Measurements from ENCODE around the gene FBF1.

Gene FBF1

GRCh38 chr17:75913537-75914210 lies 27.2 kb downstream of the FBF1 start:
- no peak for DNase-seq

- no peak for DNase-seq
Observed at GRCh38 chr17:75910699-75911098, 30.1 kb downstream of the FBF1 start.

GRCh38 chr17:75909812-75910274 lies 31.0 kb downstream of the FBF1 start:
- no peak for DNase-seq

GRCh38 chr17:75909051-75909811 lies 31.6 kb downstream of the FBF1 start:
- no peak for DNase-seq

- DNase-seq = no peak
Observed at GRCh38 chr17:75908201-75908600, 32.6 kb downstream of the FBF1 start.

GRCh38 chr17:75906143-75906884 lies 34.5 kb downstream of the FBF1 start:
- no peak for DNase-seq

GRCh38 chr17:75904749-75905521 lies 35.9 kb downstream of the FBF1 start, which contains the start of gene MRPL38:
Gene MRPL38, minus strand, starts transcription at chr17:75904884. Its CDS starts 9 bp downstream, at chr17:75904875.
- DNase-seq = peak; percentile 87

- DNase-seq = no peak
Observed at GRCh38 chr17:75902406-75902805, 38.4 kb downstream of the FBF1 start.

GRCh38 chr17:75901727-75902126 lies 39.1 kb downstream of the FBF1 start:
- DNase-seq = no peak

- DNase-seq = no peak
Observed at GRCh38 chr17:75900691-75901533, 39.9 kb downstream of the FBF1 start.

GRCh38 chr17:75899767-75900468 lies 40.9 kb downstream of the FBF1 start:
- no peak for DNase-seq

GRCh38 chr17:75899353-75899752 lies 41.5 kb downstream of the FBF1 start:
- no peak for DNase-seq

GRCh38 chr17:75898791-75899190 lies 42.1 kb downstream of the FBF1 start:
- no peak for DNase-seq

- no peak for DNase-seq
Observed at GRCh38 chr17:75898065-75898464, 42.8 kb downstream of the FBF1 start.

GRCh38 chr17:75897160-75898019 lies 43.5 kb downstream of the FBF1 start:
- no peak for DNase-seq

- peak; percentile 69 for DNase-seq
Observed at GRCh38 chr17:75896415-75897159, 44.3 kb downstream of the FBF1 start, which contains the start of gene TRIM65. Gene TRIM65, minus strand, starts transcription at chr17:75896951. Its CDS starts 14 bp downstream, at chr17:75896937.

- DNase-seq = no peak
Observed at GRCh38 chr17:75895370-75896155, 45.3 kb downstream of the FBF1 start.

- DNase-seq = no peak
Observed at GRCh38 chr17:75894049-75894733, 46.7 kb downstream of the FBF1 start.

All from activated CD4-positive, alpha-beta T cell treated with anti-CD3 and anti-CD28 coated beads for 1 hour (primary cell).